ENCODE measurements around the gene CSF3R.

CSF3R gene

DNA sequence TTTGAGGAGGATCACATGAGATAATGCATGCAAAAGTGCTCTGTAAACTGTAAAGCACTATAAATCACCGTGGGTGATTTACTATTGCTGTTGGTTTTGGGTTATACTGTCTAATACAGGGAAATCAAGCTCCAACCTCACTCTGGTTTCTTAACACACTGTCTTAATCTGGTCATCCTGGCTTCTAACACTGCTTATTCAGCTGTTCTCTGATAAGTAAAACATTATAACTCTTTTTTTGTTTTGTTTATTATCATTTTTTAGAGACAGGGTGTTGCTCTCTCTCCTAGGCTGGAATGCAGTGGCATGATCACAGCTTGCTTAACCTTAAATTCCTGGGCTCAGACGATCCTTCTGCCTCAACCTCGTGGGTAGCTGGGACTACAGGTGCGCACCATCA lies 63.1 kb downstream of the CSF3R start:
- DNase-seq (ENCODE audit: low spot score): no peak

DNA sequence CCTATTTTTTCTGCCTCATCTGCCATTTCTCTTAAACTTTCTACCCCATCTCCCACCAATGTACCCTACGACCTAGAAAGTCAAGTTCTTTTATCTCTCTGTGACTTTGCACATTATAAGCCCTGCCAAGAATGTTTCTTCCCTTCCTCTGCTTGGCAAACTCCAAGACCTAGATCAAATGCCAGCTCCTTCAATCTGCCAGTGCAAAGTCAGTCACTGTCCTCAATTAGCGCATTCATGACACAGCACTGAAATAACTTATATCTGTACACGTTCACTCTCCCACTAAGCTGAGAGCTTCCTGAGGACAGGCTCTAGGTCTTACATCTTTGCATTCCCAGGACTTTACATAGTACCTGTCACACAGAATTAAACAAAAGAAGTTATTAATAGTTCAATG lies 63.6 kb downstream of the CSF3R start:
- no peak for DNase-seq (ENCODE audit: low spot score)

DNA sequence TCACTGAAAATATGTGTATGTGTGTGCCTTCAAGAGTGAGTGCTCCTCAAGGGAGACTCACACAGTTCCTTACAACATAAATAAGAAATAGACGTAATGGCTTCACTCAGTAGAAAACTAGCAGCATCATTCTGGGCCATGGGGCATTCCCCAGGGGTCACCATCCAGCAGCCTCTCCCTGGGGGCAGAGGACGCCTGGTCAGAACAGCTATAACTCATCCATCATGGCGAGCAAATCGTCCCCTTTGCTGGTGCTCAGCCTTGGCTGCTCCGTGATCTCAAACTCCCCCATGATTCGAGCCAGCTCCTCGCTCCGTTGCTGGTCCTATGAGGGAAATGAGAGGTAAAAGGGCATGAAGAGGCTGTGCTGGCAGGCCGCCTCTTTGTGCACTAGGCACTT lies 64.8 kb downstream of the CSF3R start:
- DNase-seq (ENCODE audit: low spot score): no peak

All from D341Med (cell line).